WTC11 (cell line): ENCODE results near the gene ZBTB24. TPM values are rescaled to one million over a fixed set of nuclear protein-coding genes. Genes with fewer than 3 reads are reported as not detected.
A peak's percentile ranks its signal among the peaks of the same experiment; 100 is the strongest.

Source experiments
- ATAC-seq: fragments of 200-7000 bp; cut with Tn5 transposase; 2 replicates; pipeline ENCODE4 v1.10.0; 2021; ENCODE audit warnings: mild to moderate bottlenecking, moderate library complexity
- CTCF ChIA-PET: fragments of 300-600 bp; sonication (Branson Sonifier 250); formaldehyde crosslinking; loops from one replicate; lab custom pipeline; 2021; ENCODE audit warnings: antibody characterized with exemption; lab: Charles Lee
- POLR2A ChIA-PET: fragments of 350-600 bp; sonication (Branson Sonifier 250); formaldehyde crosslinking; loops from one replicate; lab custom pipeline; 2021; ENCODE audit warnings: antibody characterized with exemption; lab: Charles Lee
- DNase-seq: peaks from one replicate; pipeline ENCODE4 v3.0.0; 2021; ENCODE audit warnings: low spot score
- H3K27ac Mint-ChIP-seq: 2 replicates; pipeline ENCODE4 v1.8.0; 2021; ENCODE audit warnings: mixed read lengths
- H3K27me3 Mint-ChIP-seq: 2 replicates; pipeline ENCODE4 v1.8.0; 2021; ENCODE audit warnings: low read depth, mild to moderate bottlenecking, moderate library complexity, mixed read lengths
- H3K36me3 Mint-ChIP-seq: 2 replicates; pipeline ENCODE4 v1.8.0; 2021; ENCODE audit warnings: mixed read lengths
- H3K4me1 Mint-ChIP-seq: 2 replicates; pipeline ENCODE4 v1.8.0; 2022; ENCODE audit warnings: mixed read lengths
- H3K4me3 Mint-ChIP-seq: 2 replicates; pipeline ENCODE4 v1.8.0; 2021; ENCODE audit warnings: mild to moderate bottlenecking, moderate library complexity, mixed read lengths
- H3K9me3 Mint-ChIP-seq: 2 replicates; pipeline ENCODE4 v1.8.0; 2021; ENCODE audit warnings: mixed read lengths
- ARID4B ChIP-seq: sonication (generic); formaldehyde crosslinking; IDR thresholded peaks from 2 replicates; pipeline ENCODE4 v1.8.0; 2023; ENCODE audit warnings: missing genetic modification reagents, mild to moderate bottlenecking, borderline replicate concordance
- CBFB ChIP-seq: sonication (generic); formaldehyde crosslinking; IDR thresholded peaks from 2 replicates; pipeline ENCODE4 v1.8.1; 2022; ENCODE audit warnings: mild to moderate bottlenecking, low read depth, missing genetic modification reagents
- FOXK1 ChIP-seq: sonication (generic); formaldehyde crosslinking; IDR thresholded peaks from 2 replicates; pipeline ENCODE4 v1.8.0; 2022; ENCODE audit warnings: mild to moderate bottlenecking, moderate library complexity, missing genetic modification reagents
- IRF1 ChIP-seq: sonication (generic); formaldehyde crosslinking; IDR thresholded peaks from 2 replicates; pipeline ENCODE4 v1.8.0; 2023; ENCODE audit warnings: missing genetic modification reagents
- IRF2 ChIP-seq: sonication (generic); formaldehyde crosslinking; IDR thresholded peaks from 2 replicates; pipeline ENCODE4 v1.8.0; 2022; ENCODE audit warnings: low read depth, missing genetic modification reagents, borderline replicate concordance
- NFYB ChIP-seq: sonication (generic); formaldehyde crosslinking; conservative IDR thresholded peaks from 2 replicates; pipeline ENCODE4 v1.8.0; 2022; ENCODE audit warnings: low read depth, missing genetic modification reagents
- SP1 ChIP-seq: sonication (generic); formaldehyde crosslinking; conservative IDR thresholded peaks from 2 replicates; pipeline ENCODE4 v1.8.1; 2022; ENCODE audit warnings: missing genetic modification reagents
- USF2 ChIP-seq: sonication (generic); formaldehyde crosslinking; IDR thresholded peaks from 2 replicates; pipeline ENCODE4 v1.8.1; 2023; ENCODE audit warnings: mild to moderate bottlenecking, missing genetic modification reagents, moderate library complexity
- ZBTB21 ChIP-seq: sonication (generic); formaldehyde crosslinking; IDR thresholded peaks from 2 replicates; pipeline ENCODE4 v1.8.1; 2023; ENCODE audit warnings: mild to moderate bottlenecking, missing genetic modification reagents, borderline replicate concordance
- ZNF121 ChIP-seq: sonication (generic); formaldehyde crosslinking; IDR thresholded peaks from 2 replicates; pipeline ENCODE4 v1.8.0; 2023; ENCODE audit warnings: missing genetic modification reagents
- ZNF281 ChIP-seq: sonication (generic); formaldehyde crosslinking; IDR thresholded peaks from 2 replicates; pipeline ENCODE4 v1.8.0; 2023; ENCODE audit warnings: mild to moderate bottlenecking, missing genetic modification reagents
- ZNF416 ChIP-seq: fragments of 250-450 bp; sonication (Bioruptor Pico); IDR thresholded peaks from 2 replicates; pipeline ENCODE4 v1.9.0; 2021; ENCODE audit warnings: mild to moderate bottlenecking, inconsistent platforms
- total RNA-seq: library from RNA; stranded (reverse); gene quantifications from 3 replicates; pipeline ENCODE4 v1.2.3, GENCODE V29; 2021
- TF ChIP-seq, protein P1 (sequence below): fragments of 250-450 bp; sonication (Bioruptor Pico); IDR thresholded peaks from 2 replicates; pipeline ENCODE4 v1.9.0; 2021; ENCODE audit warnings: mild to moderate bottlenecking
- TF ChIP-seq, protein P2 (sequence below): sonication (generic); formaldehyde crosslinking; IDR thresholded peaks from 2 replicates; pipeline ENCODE4 v1.8.0; 2022; ENCODE audit warnings: mild to moderate bottlenecking, missing genetic modification reagents

ZBTB24 gene
- total RNA-seq, 1 experiment from 2014 or later: 14.7 TPM

DNA sequence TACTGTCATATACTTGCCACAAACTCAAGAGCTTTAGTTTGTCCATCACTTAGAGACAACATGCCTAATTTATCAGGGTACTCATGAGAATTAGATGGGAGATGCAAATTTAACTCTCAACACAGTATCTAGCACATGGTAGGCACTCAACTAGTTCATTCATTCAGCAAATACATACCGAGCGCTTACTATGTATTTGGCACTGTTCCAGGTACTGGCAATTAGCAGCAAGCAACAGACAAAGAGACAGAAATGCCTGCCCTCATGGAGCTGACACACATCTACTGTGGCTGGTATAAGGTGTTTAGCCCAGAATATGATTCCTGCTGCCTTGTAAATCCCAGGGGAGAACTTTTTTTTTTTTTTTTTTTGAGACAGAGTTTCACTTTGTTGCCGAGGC lies 32.2 kb downstream of the ZBTB24 start:
- ATAC-seq: no peak
- ChIA-PET POLR2A (no interaction called here), CTCF (interaction anchor here (1.5 kb wide), 1 partner anchor 10 kb away, joined by 7 read pairs; no protein-coding TSS in a partner anchor)
- no peak overlapping the region for H3K4me3 Mint-ChIP-seq
- H3K36me3 Mint-ChIP-seq: peaks cover 15% of the 10 kb centered on the region
- H3K4me1 Mint-ChIP-seq: peaks cover 18% of the 10 kb centered on the region
- no peaks in the 10 kb centered on the region for H3K9me3 Mint-ChIP-seq
- H3K27me3 Mint-ChIP-seq: no peaks in the 10 kb centered on the region; the same call in 1 of the 2 replicates
- no peak overlapping the region for H3K27ac Mint-ChIP-seq
- DNase-seq: no peak
- TF ChIP-seq, protein P1, sequence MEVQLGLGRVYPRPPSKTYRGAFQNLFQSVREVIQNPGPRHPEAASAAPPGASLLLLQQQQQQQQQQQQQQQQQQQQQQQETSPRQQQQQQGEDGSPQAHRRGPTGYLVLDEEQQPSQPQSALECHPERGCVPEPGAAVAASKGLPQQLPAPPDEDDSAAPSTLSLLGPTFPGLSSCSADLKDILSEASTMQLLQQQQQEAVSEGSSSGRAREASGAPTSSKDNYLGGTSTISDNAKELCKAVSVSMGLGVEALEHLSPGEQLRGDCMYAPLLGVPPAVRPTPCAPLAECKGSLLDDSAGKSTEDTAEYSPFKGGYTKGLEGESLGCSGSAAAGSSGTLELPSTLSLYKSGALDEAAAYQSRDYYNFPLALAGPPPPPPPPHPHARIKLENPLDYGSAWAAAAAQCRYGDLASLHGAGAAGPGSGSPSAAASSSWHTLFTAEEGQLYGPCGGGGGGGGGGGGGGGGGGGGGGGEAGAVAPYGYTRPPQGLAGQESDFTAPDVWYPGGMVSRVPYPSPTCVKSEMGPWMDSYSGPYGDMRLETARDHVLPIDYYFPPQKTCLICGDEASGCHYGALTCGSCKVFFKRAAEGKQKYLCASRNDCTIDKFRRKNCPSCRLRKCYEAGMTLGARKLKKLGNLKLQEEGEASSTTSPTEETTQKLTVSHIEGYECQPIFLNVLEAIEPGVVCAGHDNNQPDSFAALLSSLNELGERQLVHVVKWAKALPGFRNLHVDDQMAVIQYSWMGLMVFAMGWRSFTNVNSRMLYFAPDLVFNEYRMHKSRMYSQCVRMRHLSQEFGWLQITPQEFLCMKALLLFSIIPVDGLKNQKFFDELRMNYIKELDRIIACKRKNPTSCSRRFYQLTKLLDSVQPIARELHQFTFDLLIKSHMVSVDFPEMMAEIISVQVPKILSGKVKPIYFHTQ (CRISPR knock-in tag): no peak
- TF ChIP-seq, protein P2, sequence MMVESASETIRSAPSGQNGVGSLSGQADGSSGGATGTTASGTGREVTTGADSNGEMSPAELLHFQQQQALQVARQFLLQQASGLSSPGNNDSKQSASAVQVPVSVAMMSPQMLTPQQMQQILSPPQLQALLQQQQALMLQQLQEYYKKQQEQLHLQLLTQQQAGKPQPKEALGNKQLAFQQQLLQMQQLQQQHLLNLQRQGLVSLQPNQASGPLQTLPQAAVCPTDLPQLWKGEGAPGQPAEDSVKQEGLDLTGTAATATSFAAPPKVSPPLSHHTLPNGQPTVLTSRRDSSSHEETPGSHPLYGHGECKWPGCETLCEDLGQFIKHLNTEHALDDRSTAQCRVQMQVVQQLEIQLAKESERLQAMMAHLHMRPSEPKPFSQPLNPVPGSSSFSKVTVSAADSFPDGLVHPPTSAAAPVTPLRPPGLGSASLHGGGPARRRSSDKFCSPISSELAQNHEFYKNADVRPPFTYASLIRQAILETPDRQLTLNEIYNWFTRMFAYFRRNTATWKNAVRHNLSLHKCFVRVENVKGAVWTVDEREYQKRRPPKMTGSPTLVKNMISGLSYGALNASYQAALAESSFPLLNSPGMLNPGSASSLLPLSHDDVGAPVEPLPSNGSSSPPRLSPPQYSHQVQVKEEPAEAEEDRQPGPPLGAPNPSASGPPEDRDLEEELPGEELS (CRISPR knock-in tag): no peak
- no peak for TF ChIP-seq ZBTB21 (CRISPR knock-in tag)

DNA sequence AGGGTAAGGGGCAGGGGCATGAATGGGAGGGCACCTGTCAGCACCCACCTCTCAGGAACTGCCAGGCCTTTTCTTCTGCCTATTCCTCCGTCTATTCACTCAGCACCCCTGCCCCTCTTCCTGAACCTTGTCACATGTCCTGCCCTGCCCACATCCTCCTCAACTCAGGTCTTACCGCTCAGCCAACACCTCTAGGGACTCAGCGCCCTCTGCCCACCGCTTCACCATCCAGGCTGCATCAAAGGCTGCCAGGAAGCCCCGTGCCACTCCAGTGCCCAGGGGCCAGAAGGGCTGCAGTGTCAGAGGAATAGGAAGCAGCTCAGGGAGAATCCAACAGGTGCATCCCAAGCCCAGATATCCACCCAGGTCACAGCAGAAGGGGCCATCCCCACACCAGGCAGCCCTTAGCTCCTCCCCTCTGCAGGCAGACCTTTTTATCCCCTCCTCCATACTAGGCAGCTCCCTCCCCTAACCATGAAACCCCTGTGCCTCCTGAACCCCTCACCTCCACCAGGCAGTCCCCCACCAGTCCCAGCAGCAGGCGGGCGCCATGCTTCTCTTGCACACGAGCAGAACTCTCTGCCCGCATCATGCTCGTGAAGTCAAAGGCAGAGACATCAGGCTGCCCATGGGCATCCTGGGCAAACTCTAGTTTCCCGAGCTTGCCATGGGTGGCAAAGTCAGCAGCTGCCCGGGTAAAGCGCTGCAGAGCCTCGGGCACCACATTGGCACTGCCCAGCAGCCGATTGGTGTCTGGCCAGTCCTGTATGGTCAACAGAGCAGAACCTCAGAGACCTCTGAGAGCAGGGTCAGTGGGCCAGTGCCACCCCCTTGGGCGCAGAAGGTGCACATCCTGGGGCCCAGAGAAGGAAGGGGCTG lies 33.0 kb downstream of the ZBTB24 start:
- DNase-seq: no peak
- H3K27ac Mint-ChIP-seq: no peak overlapping the region
- H3K4me1 Mint-ChIP-seq: peaks cover 18% of the 10 kb centered on the region
- H3K27me3 Mint-ChIP-seq: no peaks in the 10 kb centered on the region; the same call in 1 of the 2 replicates
- no peak for TF ChIP-seq ZNF121 (CRISPR knock-in tag)
- TF ChIP-seq SP1 (CRISPR knock-in tag): no peak
- TF ChIP-seq USF2 (CRISPR knock-in tag): 0 out of 2 replicates have a peak, but pooled peaks have one; percentile 12
- no peak for TF ChIP-seq ARID4B (CRISPR knock-in tag)
- H3K4me3 Mint-ChIP-seq: no peak overlapping the region
- peaks cover 21% of the 10 kb centered on the region for H3K36me3 Mint-ChIP-seq
- CTCF ChIA-PET: interaction anchor here (1.5 kb wide), 1 partner anchor 9 kb away, joined by 7 read pairs; no protein-coding TSS in a partner anchor
- POLR2A ChIA-PET: no interaction called here
- no peaks in the 10 kb centered on the region for H3K9me3 Mint-ChIP-seq
- ATAC-seq: no peak

GRCh38 chr6:109449064-109449794 lies 33.8 kb downstream of the ZBTB24 start:
- ATAC-seq (no peak), DNase-seq (no peak)
- Mint-ChIP-seq H3K4me1 (peaks cover 14% of the 10 kb centered on the region), H3K9me3 (no peaks in the 10 kb centered on the region), H3K4me3 (no peak overlapping the region), H3K27me3 (no peaks in the 10 kb centered on the region)
- TF ChIP-seq CBFB (CRISPR knock-in tag) (no peak), IRF2 (no peak), NFYB (CRISPR knock-in tag) (no peak), IRF1 (no peak), ZNF416 (CRISPR knock-in tag) (no peak), ZNF281 (no peak), FOXK1 (CRISPR knock-in tag) (no peak), SP1 (CRISPR knock-in tag) (no peak)
- TF ChIP-seq, all 79 proteins: peak for 0
- POLR2A ChIA-PET: interaction anchor here (1.0 kb wide), 1 partner anchor 63 kb away, joined by 3 read pairs; no protein-coding TSS in a partner anchor
- peaks cover 27% of the 10 kb centered on the region for H3K36me3 Mint-ChIP-seq
- H3K27ac Mint-ChIP-seq: no peak overlapping the region
- CTCF ChIA-PET: interaction anchor here (1.0 to 1.5 kb wide), 2 partner anchors 8 to 52 kb away, joined by 3 to 7 read pairs; no protein-coding TSS in a partner anchor
